K562 (cell line): ENCODE data around the gene ADAM15. TPM values are rescaled to one million over a fixed set of nuclear protein-coding genes. Genes with fewer than 3 reads are reported as not detected.

Experiments
- ARID2 ChIP-seq: fragments of 450-650 bp; IDR thresholded peaks from 2 replicates; pipeline ENCODE4 v1.6.1; 2017; ENCODE audit warnings: antibody characterized with exemption, mild to moderate bottlenecking
- CBX1 ChIP-seq: sonication (generic); IDR thresholded peaks from 2 replicates; pipeline ENCODE4 v1.6.1; 2016; ENCODE audit warnings: antibody characterized with exemption, low read depth, mild to moderate bottlenecking
- MTF1 ChIP-seq: fragments of 250-450 bp; sonication (Bioruptor Pico); IDR thresholded peaks from 2 replicates; pipeline ENCODE4 v1.9.0; 2021; ENCODE audit warnings: moderate library complexity, mild to moderate bottlenecking, inconsistent platforms, borderline replicate concordance
- RBM25 ChIP-seq: fragments of 200-400 bp; formaldehyde crosslinking; IDR thresholded peaks from 2 replicates; pipeline ENCODE4 v1.6.1; 2018; ENCODE audit warnings: low read length, low read depth, moderate library complexity; ENCODE audit not compliant: severe bottlenecking
- ZNF41 ChIP-seq: fragments of 250-450 bp; sonication (Bioruptor Pico); conservative IDR thresholded peaks from 2 replicates; pipeline ENCODE4 v1.4.0; 2020; ENCODE audit warnings: mild to moderate bottlenecking
- ZNF785 ChIP-seq: fragments of 250-450 bp; sonication (Bioruptor Pico); IDR thresholded peaks from 2 replicates; pipeline ENCODE4 v1.4.0; 2020; ENCODE audit warnings: mild to moderate bottlenecking
- ZZZ3 ChIP-seq: fragments of 450-650 bp; IDR thresholded peaks from 2 replicates; pipeline ENCODE4 v1.6.1; 2016; ENCODE audit warnings: antibody characterized with exemption, mild to moderate bottlenecking, moderate library complexity
- polyA plus RNA-seq, 8 experiments: library from polyadenylated mRNA; depleted of rRNA in 4 of 8; stranded (reverse) in 5 of 8; unstranded in 3 of 8; fragments of >200 nt; fragmentation: Nextera tagmentation in 2 of 8; fragmentation: Illumina TruSeq in 1 of 8; extraction: Ambion mirVana in 2 of 8; extraction: Trizol in 1 of 8; gene quantifications; 2 replicates each; pipeline versions ENCODE4 v1.2.1 to v1.2.3, GENCODE V29; 2011 to 2014; ENCODE audit warnings: inconsistent platforms in 1 of 8, missing spikeins in 1 of 8
- total RNA-seq, 7 experiments: library from RNA; depleted of rRNA in 6 of 7; stranded (reverse); fragments of >200 nt in 6 of 7; fragmentation: Illumina TruSeq in 2 of 7; extraction: Trizol in 2 of 7; gene quantifications; 2 replicates each; pipeline versions ENCODE4 v1.2.1 to v1.2.3, GENCODE V29; 2011 to 2021; ENCODE audit warnings: low replicate concordance in 1 of 7
- TF ChIP-seq, protein P1 (sequence below): fragments of 450-650 bp; IDR thresholded peaks from 2 replicates; pipeline ENCODE4 v1.6.1; 2016; ENCODE audit warnings: low read depth, mild to moderate bottlenecking, moderate library complexity
- TF ChIP-seq, protein P2 (sequence below): fragments of 200-600 bp; sonication (generic); IDR thresholded peaks from one replicate; pipeline ENCODE4 v1.6.1; 2012; ENCODE audit warnings: mild to moderate bottlenecking, low read depth, low read length, inconsistent platforms

Gene ADAM15
- total and polyA plus RNA-seq, 9 of the 15 experiments (the other 6 are each of a cell fraction or from before 2014, with no cell fraction given) = 0.69 to 72.3 (median 32.8) TPM

DNA sequence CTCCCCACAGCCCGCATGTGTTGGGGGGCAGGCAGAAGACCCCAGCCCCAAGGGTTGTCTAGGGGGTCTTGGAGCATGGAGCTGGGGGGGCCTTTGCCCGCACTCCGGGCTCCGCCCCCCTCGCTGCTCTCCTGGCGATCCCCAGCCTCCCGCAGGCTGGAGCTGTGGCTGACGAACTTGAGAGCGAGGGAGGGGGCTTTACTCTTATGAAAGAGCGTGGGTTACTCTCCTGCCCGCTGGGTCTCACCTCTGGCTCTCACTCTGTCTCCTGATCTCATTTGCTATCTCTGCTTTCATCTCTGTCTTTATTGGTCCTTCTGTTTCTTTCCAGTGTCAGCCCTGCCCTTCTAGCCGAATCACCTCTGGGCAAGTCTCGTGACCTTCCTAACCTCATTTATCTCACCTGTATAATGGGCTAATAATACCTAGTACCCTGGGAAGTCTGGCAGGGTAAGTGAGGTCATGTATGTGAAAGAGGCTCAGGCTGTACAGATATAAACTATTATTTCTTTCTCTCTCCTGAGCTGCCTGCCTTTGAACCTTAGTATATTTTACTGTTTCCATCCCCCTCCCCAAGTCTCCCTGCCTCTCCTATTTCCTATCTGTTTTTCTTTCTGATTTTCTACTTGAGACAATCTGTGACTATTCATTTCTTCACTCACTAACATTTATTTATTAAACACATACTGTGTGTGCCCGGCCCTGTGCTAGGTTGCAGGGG lies 13.2 kb downstream of the ADAM15 start (continued):
- TF ChIP-seq, protein P1, sequence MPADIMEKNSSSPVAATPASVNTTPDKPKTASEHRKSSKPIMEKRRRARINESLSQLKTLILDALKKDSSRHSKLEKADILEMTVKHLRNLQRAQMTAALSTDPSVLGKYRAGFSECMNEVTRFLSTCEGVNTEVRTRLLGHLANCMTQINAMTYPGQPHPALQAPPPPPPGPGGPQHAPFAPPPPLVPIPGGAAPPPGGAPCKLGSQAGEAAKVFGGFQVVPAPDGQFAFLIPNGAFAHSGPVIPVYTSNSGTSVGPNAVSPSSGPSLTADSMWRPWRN = peak; percentile 58
- TF ChIP-seq RBM25 (peak; percentile 98), CBX1 (peak; percentile 92; the same call in 1 of the 2 replicates), ARID2 (no peak), MTF1 (no peak), ZZZ3 (no peak), ZNF41 (CRISPR knock-in tag) (no peak), ZNF785 (CRISPR knock-in tag) (no peak)
- TF ChIP-seq, protein P2, sequence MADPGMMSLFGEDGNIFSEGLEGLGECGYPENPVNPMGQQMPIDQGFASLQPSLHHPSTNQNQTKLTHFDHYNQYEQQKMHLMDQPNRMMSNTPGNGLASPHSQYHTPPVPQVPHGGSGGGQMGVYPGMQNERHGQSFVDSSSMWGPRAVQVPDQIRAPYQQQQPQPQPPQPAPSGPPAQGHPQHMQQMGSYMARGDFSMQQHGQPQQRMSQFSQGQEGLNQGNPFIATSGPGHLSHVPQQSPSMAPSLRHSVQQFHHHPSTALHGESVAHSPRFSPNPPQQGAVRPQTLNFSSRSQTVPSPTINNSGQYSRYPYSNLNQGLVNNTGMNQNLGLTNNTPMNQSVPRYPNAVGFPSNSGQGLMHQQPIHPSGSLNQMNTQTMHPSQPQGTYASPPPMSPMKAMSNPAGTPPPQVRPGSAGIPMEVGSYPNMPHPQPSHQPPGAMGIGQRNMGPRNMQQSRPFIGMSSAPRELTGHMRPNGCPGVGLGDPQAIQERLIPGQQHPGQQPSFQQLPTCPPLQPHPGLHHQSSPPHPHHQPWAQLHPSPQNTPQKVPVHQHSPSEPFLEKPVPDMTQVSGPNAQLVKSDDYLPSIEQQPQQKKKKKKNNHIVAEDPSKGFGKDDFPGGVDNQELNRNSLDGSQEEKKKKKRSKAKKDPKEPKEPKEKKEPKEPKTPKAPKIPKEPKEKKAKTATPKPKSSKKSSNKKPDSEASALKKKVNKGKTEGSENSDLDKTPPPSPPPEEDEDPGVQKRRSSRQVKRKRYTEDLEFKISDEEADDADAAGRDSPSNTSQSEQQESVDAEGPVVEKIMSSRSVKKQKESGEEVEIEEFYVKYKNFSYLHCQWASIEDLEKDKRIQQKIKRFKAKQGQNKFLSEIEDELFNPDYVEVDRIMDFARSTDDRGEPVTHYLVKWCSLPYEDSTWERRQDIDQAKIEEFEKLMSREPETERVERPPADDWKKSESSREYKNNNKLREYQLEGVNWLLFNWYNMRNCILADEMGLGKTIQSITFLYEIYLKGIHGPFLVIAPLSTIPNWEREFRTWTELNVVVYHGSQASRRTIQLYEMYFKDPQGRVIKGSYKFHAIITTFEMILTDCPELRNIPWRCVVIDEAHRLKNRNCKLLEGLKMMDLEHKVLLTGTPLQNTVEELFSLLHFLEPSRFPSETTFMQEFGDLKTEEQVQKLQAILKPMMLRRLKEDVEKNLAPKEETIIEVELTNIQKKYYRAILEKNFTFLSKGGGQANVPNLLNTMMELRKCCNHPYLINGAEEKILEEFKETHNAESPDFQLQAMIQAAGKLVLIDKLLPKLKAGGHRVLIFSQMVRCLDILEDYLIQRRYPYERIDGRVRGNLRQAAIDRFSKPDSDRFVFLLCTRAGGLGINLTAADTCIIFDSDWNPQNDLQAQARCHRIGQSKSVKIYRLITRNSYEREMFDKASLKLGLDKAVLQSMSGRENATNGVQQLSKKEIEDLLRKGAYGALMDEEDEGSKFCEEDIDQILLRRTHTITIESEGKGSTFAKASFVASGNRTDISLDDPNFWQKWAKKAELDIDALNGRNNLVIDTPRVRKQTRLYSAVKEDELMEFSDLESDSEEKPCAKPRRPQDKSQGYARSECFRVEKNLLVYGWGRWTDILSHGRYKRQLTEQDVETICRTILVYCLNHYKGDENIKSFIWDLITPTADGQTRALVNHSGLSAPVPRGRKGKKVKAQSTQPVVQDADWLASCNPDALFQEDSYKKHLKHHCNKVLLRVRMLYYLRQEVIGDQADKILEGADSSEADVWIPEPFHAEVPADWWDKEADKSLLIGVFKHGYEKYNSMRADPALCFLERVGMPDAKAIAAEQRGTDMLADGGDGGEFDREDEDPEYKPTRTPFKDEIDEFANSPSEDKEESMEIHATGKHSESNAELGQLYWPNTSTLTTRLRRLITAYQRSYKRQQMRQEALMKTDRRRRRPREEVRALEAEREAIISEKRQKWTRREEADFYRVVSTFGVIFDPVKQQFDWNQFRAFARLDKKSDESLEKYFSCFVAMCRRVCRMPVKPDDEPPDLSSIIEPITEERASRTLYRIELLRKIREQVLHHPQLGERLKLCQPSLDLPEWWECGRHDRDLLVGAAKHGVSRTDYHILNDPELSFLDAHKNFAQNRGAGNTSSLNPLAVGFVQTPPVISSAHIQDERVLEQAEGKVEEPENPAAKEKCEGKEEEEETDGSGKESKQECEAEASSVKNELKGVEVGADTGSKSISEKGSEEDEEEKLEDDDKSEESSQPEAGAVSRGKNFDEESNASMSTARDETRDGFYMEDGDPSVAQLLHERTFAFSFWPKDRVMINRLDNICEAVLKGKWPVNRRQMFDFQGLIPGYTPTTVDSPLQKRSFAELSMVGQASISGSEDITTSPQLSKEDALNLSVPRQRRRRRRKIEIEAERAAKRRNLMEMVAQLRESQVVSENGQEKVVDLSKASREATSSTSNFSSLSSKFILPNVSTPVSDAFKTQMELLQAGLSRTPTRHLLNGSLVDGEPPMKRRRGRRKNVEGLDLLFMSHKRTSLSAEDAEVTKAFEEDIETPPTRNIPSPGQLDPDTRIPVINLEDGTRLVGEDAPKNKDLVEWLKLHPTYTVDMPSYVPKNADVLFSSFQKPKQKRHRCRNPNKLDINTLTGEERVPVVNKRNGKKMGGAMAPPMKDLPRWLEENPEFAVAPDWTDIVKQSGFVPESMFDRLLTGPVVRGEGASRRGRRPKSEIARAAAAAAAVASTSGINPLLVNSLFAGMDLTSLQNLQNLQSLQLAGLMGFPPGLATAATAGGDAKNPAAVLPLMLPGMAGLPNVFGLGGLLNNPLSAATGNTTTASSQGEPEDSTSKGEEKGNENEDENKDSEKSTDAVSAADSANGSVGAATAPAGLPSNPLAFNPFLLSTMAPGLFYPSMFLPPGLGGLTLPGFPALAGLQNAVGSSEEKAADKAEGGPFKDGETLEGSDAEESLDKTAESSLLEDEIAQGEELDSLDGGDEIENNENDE = no peak
